Activated naive CD8-positive, alpha-beta T cell treated with anti-CD3 and anti-CD28 coated beads for 36 hours (primary cell): ENCODE data around the gene SNAP29. TPM values are rescaled to one million over a fixed set of nuclear protein-coding genes. Genes with fewer than 3 reads are reported as not detected.
"Not testable (repeated sequence)": the region's sequence is repeated elsewhere in the genome, so short reads cannot be mapped to it uniquely, and the experiment has no call there.

ENCODE experiments used
- DNase-seq: peaks from one replicate; pipeline ENCODE4 v3.0.0; 2021
- H3K27ac Mint-ChIP-seq: one replicate; pipeline ENCODE4 v1.8.0; 2022; ENCODE audit warnings: mild to moderate bottlenecking, moderate library complexity, mixed read lengths
- H3K27me3 Mint-ChIP-seq: one replicate; pipeline ENCODE4 v1.8.0; 2022; ENCODE audit warnings: mild to moderate bottlenecking, mixed read lengths
- H3K36me3 Mint-ChIP-seq: one replicate; pipeline ENCODE4 v1.8.0; 2021; ENCODE audit warnings: mild to moderate bottlenecking, mixed read lengths
- H3K4me1 Mint-ChIP-seq: one replicate; pipeline ENCODE4 v1.8.0; 2021; ENCODE audit warnings: mixed read lengths
- H3K4me3 Mint-ChIP-seq: one replicate; pipeline ENCODE4 v1.8.0; 2022; ENCODE audit warnings: mild to moderate bottlenecking, moderate library complexity, mixed read lengths
- H3K9me3 Mint-ChIP-seq: one replicate; pipeline ENCODE4 v1.8.0; 2022; ENCODE audit warnings: mixed read lengths
- total RNA-seq, 2 experiments: library from RNA; stranded (reverse); gene quantifications; one replicate each; pipeline ENCODE4 v1.2.3, GENCODE V29; 2021

SNAP29 gene
- 10 to 100 TPM; 21.5 to 22.1 TPM for total RNA-seq

- Mint-ChIP-seq H3K27ac (peak within 1 kb of the TSS; percentile 74), H3K4me1 (peaks cover 35% of the 10 kb centered on the region), H3K9me3 (no peaks in the 10 kb centered on the region)
These were observed at the start of gene SNAP29, which contains the start of gene PI4KA for GRCh38 chr22:20858615-20859416. SNAP29 (plus strand) TSS chr22:20859007; CDS start chr22:20859111, 104 bp downstream. PI4KA (minus strand) TSS chr22:20858811; CDS start chr22:20858725, 86 bp downstream.

GRCh38 chr22:20809538-20810185 is 49.1 kb upstream of the SNAP29 start:
- Mint-ChIP-seq H3K9me3 (no peaks in the 10 kb centered on the region), H3K27ac (peak overlapping the region; percentile 77), H3K36me3 (peaks cover 31% of the 10 kb centered on the region), H3K4me1 (peaks cover 23% of the 10 kb centered on the region), H3K27me3 (no peaks in the 10 kb centered on the region), H3K4me3 (no peak overlapping the region)
- no peak for DNase-seq

More at GRCh38 chr22:20858615-20859416, at the start of gene SNAP29, which contains the start of gene PI4KA:
- peaks cover 4% of the 10 kb centered on the region for H3K36me3 Mint-ChIP-seq
- peak within 1 kb of the TSS; percentile 87 for H3K4me3 Mint-ChIP-seq
- H3K27me3 Mint-ChIP-seq = no peaks in the 10 kb centered on the region
- peak; percentile 98 for DNase-seq

- H3K4me3 Mint-ChIP-seq = peak overlapping the region; percentile 40
- peak overlapping the region; percentile 77 for H3K27ac Mint-ChIP-seq
- H3K27me3 Mint-ChIP-seq = no peaks in the 10 kb centered on the region
These were observed 48.2 kb upstream of the SNAP29 start for GRCh38 chr22:20810645-20811044.

GRCh38 chr22:20811171-20811570 is 47.6 kb upstream of the SNAP29 start:
- Mint-ChIP-seq H3K4me3 (peak overlapping the region; percentile 40), H3K9me3 (no peaks in the 10 kb centered on the region), H3K4me1 (peaks cover 23% of the 10 kb centered on the region), H3K27ac (peak overlapping the region; percentile 77), H3K36me3 (peaks cover 27% of the 10 kb centered on the region), H3K27me3 (no peaks in the 10 kb centered on the region)
- DNase-seq = no peak

More at GRCh38 chr22:20810645-20811044, 48.2 kb upstream of the SNAP29 start:
- Mint-ChIP-seq H3K36me3 (peaks cover 31% of the 10 kb centered on the region), H3K9me3 (no peaks in the 10 kb centered on the region), H3K4me1 (peaks cover 23% of the 10 kb centered on the region)
- DNase-seq = peak; percentile 66

DNA sequence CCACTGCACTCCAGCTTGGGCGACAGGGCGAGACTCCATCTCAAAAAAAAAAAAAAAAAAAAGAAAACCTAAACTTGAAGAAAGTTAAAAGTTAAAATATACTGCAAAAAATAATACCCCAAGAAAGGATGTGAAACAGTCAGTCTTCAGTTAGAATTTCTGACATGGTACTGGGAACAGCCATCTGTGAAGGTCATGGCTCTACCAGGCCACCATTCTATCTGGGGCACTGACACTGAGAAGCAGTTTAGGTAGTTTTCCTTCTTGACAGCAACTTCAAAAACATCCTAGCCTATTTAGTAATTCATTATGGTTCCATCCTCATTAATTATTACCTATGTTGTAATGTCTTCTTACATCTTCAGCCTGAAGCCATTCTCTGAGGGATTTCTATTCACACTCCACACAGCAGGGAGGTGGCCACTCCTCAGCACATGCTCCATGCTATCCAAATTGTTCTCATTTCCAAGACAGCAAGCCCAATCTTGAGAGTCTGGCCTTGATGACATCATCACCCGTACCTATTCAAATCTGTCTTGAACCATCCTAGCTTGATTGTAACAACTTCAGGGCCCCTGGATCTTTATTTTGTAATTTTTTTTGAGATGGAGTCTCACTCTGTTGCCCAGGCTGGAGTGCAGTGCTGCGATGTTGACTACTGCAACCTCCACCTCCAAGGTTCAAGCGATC is 46.7 kb upstream of the SNAP29 start:
- H3K9me3 Mint-ChIP-seq = no peaks in the 10 kb centered on the region
- H3K27me3 Mint-ChIP-seq = no peaks in the 10 kb centered on the region
- DNase-seq = no peak
- H3K27ac Mint-ChIP-seq = peak overlapping the region; percentile 54
- H3K4me3 Mint-ChIP-seq = no peak overlapping the region
- H3K36me3 Mint-ChIP-seq = peaks cover 26% of the 10 kb centered on the region
- H3K4me1 Mint-ChIP-seq = peaks cover 23% of the 10 kb centered on the region

DNA sequence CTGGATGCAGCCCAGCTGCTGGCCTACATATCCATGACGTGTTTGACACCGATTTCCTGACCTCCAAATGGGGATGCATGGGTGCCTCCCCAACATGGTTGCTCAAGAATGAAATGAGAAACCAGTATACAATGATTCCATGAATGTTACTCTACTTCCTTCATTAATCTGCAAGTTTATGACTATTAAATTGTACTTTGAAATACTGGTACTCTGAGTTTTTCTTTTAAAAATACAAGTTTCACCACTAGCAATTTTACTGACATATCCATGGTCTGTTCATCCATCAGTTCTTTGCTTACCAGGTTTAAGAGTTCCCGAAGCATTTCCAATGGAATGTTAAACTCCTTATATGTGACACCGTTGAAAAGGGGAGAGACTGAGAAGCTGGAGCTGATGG is 45.8 kb upstream of the SNAP29 start:
- no peak overlapping the region for H3K4me3 Mint-ChIP-seq
- DNase-seq = no peak
- no peaks in the 10 kb centered on the region for H3K27me3 Mint-ChIP-seq

GRCh38 chr22:20814221-20814808 is 44.5 kb upstream of the SNAP29 start:
- DNase-seq = no peak
- no peaks in the 10 kb centered on the region for H3K27me3 Mint-ChIP-seq
- H3K36me3 Mint-ChIP-seq = peaks cover 20% of the 10 kb centered on the region
- no peak overlapping the region for H3K4me3 Mint-ChIP-seq
- no peaks in the 10 kb centered on the region for H3K9me3 Mint-ChIP-seq
- H3K4me1 Mint-ChIP-seq = peaks cover 23% of the 10 kb centered on the region
- peak overlapping the region; percentile 51 for H3K27ac Mint-ChIP-seq

More for the DNA sequence above, 45.8 kb upstream of the SNAP29 start:
- Mint-ChIP-seq H3K27ac (no peak overlapping the region), H3K9me3 (no peaks in the 10 kb centered on the region), H3K4me1 (peaks cover 23% of the 10 kb centered on the region), H3K36me3 (peaks cover 23% of the 10 kb centered on the region)

- DNase-seq = no peak
- Mint-ChIP-seq H3K27me3 (no peaks in the 10 kb centered on the region), H3K4me1 (peaks cover 17% of the 10 kb centered on the region), H3K36me3 (peaks cover 20% of the 10 kb centered on the region), H3K9me3 (no peaks in the 10 kb centered on the region), H3K4me3 (no peak overlapping the region), H3K27ac (no peak overlapping the region)
These were observed 43.2 kb upstream of the SNAP29 start for GRCh38 chr22:20815477-20816050.

DNA sequence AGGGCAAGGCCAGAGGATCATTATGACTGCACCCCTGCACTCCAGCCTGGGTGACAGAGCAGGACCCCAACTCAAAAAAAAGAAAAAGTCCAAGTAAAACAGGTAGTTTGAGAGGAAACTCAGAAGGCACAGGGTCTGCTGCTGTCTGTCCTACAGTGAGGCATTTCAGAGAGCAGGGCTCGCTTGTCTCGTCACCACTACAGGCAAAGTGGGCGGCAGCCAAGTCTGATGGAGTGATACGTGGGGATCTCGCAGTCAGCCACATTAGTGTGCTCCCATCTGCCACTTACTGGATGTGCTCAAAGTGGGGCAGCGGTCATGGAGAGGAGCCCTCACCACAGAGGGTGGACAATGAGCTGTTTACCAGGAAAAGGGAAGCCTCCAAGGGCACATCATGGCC is 42.2 kb upstream of the SNAP29 start:
- peaks cover 7% of the 10 kb centered on the region for H3K4me1 Mint-ChIP-seq
- no peaks in the 10 kb centered on the region for H3K27me3 Mint-ChIP-seq
- no peaks in the 10 kb centered on the region for H3K9me3 Mint-ChIP-seq

GRCh38 chr22:20818471-20818870 is 40.3 kb upstream of the SNAP29 start:
- no peak overlapping the region for H3K4me3 Mint-ChIP-seq
- H3K36me3 Mint-ChIP-seq = peaks cover 5% of the 10 kb centered on the region
- peaks cover 5% of the 10 kb centered on the region for H3K4me1 Mint-ChIP-seq
- H3K27ac Mint-ChIP-seq = no peak overlapping the region
- no peak for DNase-seq
- no peaks in the 10 kb centered on the region for H3K27me3 Mint-ChIP-seq
- H3K9me3 Mint-ChIP-seq = no peaks in the 10 kb centered on the region

More for the DNA sequence above, 42.2 kb upstream of the SNAP29 start:
- Mint-ChIP-seq H3K36me3 (peaks cover 15% of the 10 kb centered on the region), H3K27ac (no peak overlapping the region), H3K4me3 (no peak overlapping the region)
- no peak for DNase-seq

GRCh38 chr22:20819471-20819870 is 39.3 kb upstream of the SNAP29 start:
- no peak for DNase-seq
- Mint-ChIP-seq H3K4me3 (no peak overlapping the region), H3K36me3 (no peaks in the 10 kb centered on the region), H3K27me3 (no peaks in the 10 kb centered on the region), H3K4me1 (no peaks in the 10 kb centered on the region), H3K9me3 (no peaks in the 10 kb centered on the region), H3K27ac (no peak overlapping the region)

DNA sequence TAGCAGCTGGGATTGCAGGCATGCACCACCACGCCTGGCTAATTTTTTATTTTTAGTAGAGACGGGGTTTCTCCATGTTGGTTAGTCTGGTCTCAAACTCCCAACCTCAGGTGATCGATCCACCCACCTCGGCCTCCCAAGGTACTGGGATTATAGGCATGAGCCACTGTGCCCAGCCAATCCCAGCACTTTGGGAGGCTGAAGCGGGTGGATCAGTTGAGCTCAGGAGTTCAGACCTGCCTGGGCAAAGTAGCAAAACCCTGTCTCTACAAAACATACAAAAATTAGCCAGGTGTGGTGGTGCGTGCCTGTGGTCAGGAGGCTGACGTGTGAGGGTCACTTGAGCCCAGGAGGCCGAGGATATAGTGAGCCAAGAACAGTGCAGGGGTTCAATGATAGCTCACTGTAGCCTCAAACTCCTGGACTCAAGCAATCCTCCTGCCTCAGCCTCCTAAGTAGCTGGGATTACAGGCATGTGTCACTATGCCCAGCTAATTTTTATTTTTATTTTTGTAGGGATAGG is 37.0 kb upstream of the SNAP29 start:
- H3K27me3 Mint-ChIP-seq, H3K9me3 Mint-ChIP-seq, H3K4me3 Mint-ChIP-seq, H3K36me3 Mint-ChIP-seq, H3K4me1 Mint-ChIP-seq, DNase-seq, H3K27ac Mint-ChIP-seq: not testable (repeated sequence)

DNA sequence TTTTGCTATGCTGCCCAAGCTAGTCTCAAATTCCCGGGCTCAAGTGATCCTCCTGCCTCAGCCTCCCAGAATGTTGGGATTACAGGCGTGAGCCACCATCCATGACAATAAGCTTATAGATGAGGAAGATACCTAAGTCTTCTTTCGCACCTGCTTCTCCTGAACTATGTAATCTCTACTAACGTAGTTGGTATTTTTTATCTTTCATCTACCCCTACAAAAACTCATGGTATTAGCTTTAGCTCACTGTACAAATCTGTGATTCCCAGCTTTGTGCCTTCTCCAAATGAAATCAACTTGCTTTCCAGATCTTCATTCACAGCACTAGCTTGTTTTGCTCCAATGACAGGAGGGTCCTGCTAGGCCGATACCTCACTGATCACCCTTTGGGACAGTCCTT is 36.6 kb upstream of the SNAP29 start:
- no peaks in the 10 kb centered on the region for H3K27me3 Mint-ChIP-seq
- peaks cover 3% of the 10 kb centered on the region for H3K36me3 Mint-ChIP-seq
- DNase-seq = no peak
- H3K4me3 Mint-ChIP-seq = no peak overlapping the region
- no peaks in the 10 kb centered on the region for H3K4me1 Mint-ChIP-seq
- no peak overlapping the region for H3K27ac Mint-ChIP-seq
- H3K9me3 Mint-ChIP-seq = no peaks in the 10 kb centered on the region

DNA sequence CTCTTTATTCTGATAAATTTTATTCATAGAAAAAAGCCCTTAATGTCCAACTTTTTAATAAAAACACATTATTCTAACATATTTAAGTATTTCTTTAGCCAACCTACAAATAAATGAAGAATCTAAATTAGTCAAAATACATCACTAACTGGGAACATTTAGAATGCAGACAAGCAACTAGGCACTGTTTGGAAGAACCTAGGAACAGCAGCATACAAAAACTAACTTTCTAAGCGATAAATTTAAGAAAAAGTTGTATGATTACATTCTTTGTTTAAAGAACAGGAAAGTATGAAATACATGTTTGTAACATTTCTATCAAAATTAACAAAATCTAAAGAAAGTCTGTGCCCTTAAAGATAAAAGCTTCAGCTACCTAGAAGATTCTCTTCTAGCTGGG is 35.5 kb upstream of the SNAP29 start:
- peaks cover 4% of the 10 kb centered on the region for H3K36me3 Mint-ChIP-seq
- no peak overlapping the region for H3K4me3 Mint-ChIP-seq
- H3K27me3 Mint-ChIP-seq = no peaks in the 10 kb centered on the region
- H3K27ac Mint-ChIP-seq = no peak overlapping the region
- no peak for DNase-seq
- no peaks in the 10 kb centered on the region for H3K9me3 Mint-ChIP-seq
- H3K4me1 Mint-ChIP-seq = no peaks in the 10 kb centered on the region
